Keratinocyte (primary cell): ENCODE results near the gene PPOX. TPM values are rescaled to one million over a fixed set of nuclear protein-coding genes. Genes with fewer than 3 reads are reported as not detected.

Experiments used
- DNase-seq: peaks from one replicate; pipeline ENCODE4 v3.0.0-alpha.2; 2011; ENCODE audit warnings: low read depth, missing footprints, low spot score
- FAIRE-seq: peaks from 2 replicates; lab custom pipeline; 2011; peaks lifted over from hg19 to GRCh38; lab: Jason Lieb, UNC
- H2AFZ ChIP-seq: 2 replicates; pipeline ENCODE4 v1.6.0; 2012; ENCODE audit warnings: low read length, control low read depth, inconsistent platforms; ENCODE audit not compliant: control insufficient read depth
- H3K27ac ChIP-seq: 2 replicates; pipeline ENCODE4 v1.5.1; 2011; ENCODE audit warnings: low read length; ENCODE audit not compliant: control insufficient read depth, insufficient read depth
- H3K27me3 ChIP-seq: 3 replicates; pipeline ENCODE4 v1.6.0; 2011; ENCODE audit warnings: low read length; ENCODE audit not compliant: control insufficient read depth, insufficient read depth; ENCODE audit errors: extremely low read depth
- H3K36me3 ChIP-seq, 2 experiments: 2 replicates in 1 of 2; 3 replicates in 1 of 2; pipeline ENCODE4 v1.5.1; 2011; ENCODE audit warnings: low read length in 2 of 2, mild to moderate bottlenecking in 1 of 2; ENCODE audit not compliant: control insufficient read depth in 2 of 2, insufficient read depth in 2 of 2; ENCODE audit errors: extremely low read depth in 1 of 2
- H3K4me1 ChIP-seq: 3 replicates; pipeline ENCODE4 v1.5.1; 2011; ENCODE audit warnings: low read length; ENCODE audit not compliant: control insufficient read depth, insufficient read depth; ENCODE audit errors: extremely low read depth
- H3K4me2 ChIP-seq: 3 replicates; pipeline ENCODE4 v1.6.0; 2011; ENCODE audit warnings: low read depth, low read length; ENCODE audit not compliant: control insufficient read depth, insufficient read depth; ENCODE audit errors: extremely low read depth
- H3K4me3 ChIP-seq, 3 experiments: fragments of 200-600 bp in 1 of 3; sonication (generic) in 1 of 3; 2 replicates in 2 of 3; 3 replicates in 1 of 3; pipeline ENCODE4 v1.5.1; 2011 to 2016; ENCODE audit warnings: low read length in 3 of 3, mild to moderate bottlenecking in 3 of 3, control low read depth in 2 of 3, inconsistent platforms in 1 of 3, low read depth in 1 of 3, mixed read lengths in 1 of 3, mixed run types in 1 of 3, moderate library complexity in 1 of 3; ENCODE audit not compliant: control insufficient read depth in 2 of 3, insufficient read depth in 2 of 3; ENCODE audit errors: extremely low read depth in 1 of 3
- H3K79me2 ChIP-seq: 2 replicates; pipeline ENCODE4 v1.6.0; 2012; ENCODE audit warnings: low read length; ENCODE audit not compliant: control insufficient read depth, insufficient read depth
- H3K9ac ChIP-seq: 3 replicates; pipeline ENCODE4 v1.6.0; 2011; ENCODE audit warnings: low read length; ENCODE audit not compliant: control insufficient read depth, insufficient read depth; ENCODE audit errors: extremely low read depth
- H3K9me1 ChIP-seq: 3 replicates; pipeline ENCODE4 v1.6.0; 2011; ENCODE audit warnings: low read length; ENCODE audit not compliant: control insufficient read depth, insufficient read depth; ENCODE audit errors: extremely low read depth
- H3K9me3 ChIP-seq: 2 replicates; pipeline ENCODE4 v1.5.1; 2012; ENCODE audit warnings: low read depth, low read length; ENCODE audit not compliant: control insufficient read depth
- H4K20me1 ChIP-seq: 3 replicates; pipeline ENCODE4 v1.6.0; 2011; ENCODE audit warnings: low read length; ENCODE audit not compliant: control insufficient read depth, insufficient read depth; ENCODE audit errors: extremely low read depth
- CTCF ChIP-seq, 3 experiments: IDR thresholded peaks in 1 of 3; conservative IDR thresholded peaks in 1 of 3; optimal IDR thresholded peaks in 1 of 3; 2 replicates in 2 of 3; 3 replicates in 1 of 3; pipeline versions ENCODE3 to v1.5.1; 2011; ENCODE audit warnings: low read length in 3 of 3, mild to moderate bottlenecking in 3 of 3, moderate library complexity in 2 of 3, control low read depth in 1 of 3, inconsistent platforms in 1 of 3; ENCODE audit not compliant: insufficient read depth in 2 of 3; ENCODE audit errors: extremely low read depth in 1 of 3
- EZH2 ChIP-seq: IDR thresholded peaks from one replicate; pipeline ENCODE4 v1.6.1; 2012; ENCODE audit warnings: inconsistent platforms, mild to moderate bottlenecking, low read length, moderate library complexity
- dilution Hi-C: fragments of 300-500 bp; cut with MboI; formaldehyde crosslinking; loops from one replicate; pipeline ENCODE4 v1.7.0; 2020; ENCODE audit warnings: low sequenced_read_pairs; ENCODE audit not compliant: extremely low pct_ligation_motif_present
- polyA plus RNA-seq, 5 experiments: library from polyadenylated mRNA; depleted of rRNA in 3 of 5; stranded (reverse) in 3 of 5; stranded (forward) in 1 of 5; unstranded in 1 of 5; fragments of >200 nt; gene quantifications; 1 replicate in 1 of 5; 2 replicates in 3 of 5; 3 replicates in 1 of 5; pipeline versions ENCODE4 v1.2.1 to v1.2.3, GENCODE V29; 2011 to 2012; ENCODE audit warnings: missing spikeins in 2 of 5, low read depth in 1 of 5, low replicate concordance in 1 of 5

Gene PPOX
- polyA plus RNA-seq, 1 donor (not counting 4 experiments of a cell fraction or from before 2014, with no cell fraction given): 17.1 TPM

- Histone ChIP-seq H3K27me3 (no peaks in the 10 kb centered on the region), H3K4me1 (peaks cover 26% of the 10 kb centered on the region), H3K27ac (no peak overlapping the region), H4K20me1 (no peaks in the 10 kb centered on the region), H3K9ac (no peak overlapping the region), H3K4me2 (no peak overlapping the region), H3K36me3 (peaks cover 0 to 5% of the 10 kb centered on the region in 2 experiments), H3K79me2 (peaks cover 16% of the 10 kb centered on the region), H3K9me3 (no peaks in the 10 kb centered on the region), H3K9me1 (no peaks in the 10 kb centered on the region), H2AFZ (no peak overlapping the region), H3K4me3 (no peak overlapping the region)
- dilution Hi-C loops: no loop called here
- no peak for DNase-seq
- TF ChIP-seq EZH2 (no peak), CTCF (optimal IDR thresholded peaks at IDR 0.05 in 1 of 3, IDR thresholded peaks at IDR 0.05 in 1 of 3, conservative IDR thresholded peaks at IDR 0.05 in 1 of 3; ENCODE audit: extremely low read depth in 1 of 3, insufficient read depth in 2 of 3, low read length in 3 of 3) (peak; percentile 19 to 42 (median 35))
- no peak for FAIRE-seq
Measured at GRCh38 chr1:161180639-161181038, 14.4 kb downstream of the PPOX start.

- TF ChIP-seq EZH2 (no peak), CTCF (optimal IDR thresholded peaks at IDR 0.05 in 1 of 3, IDR thresholded peaks at IDR 0.05 in 1 of 3, conservative IDR thresholded peaks at IDR 0.05 in 1 of 3; ENCODE audit: extremely low read depth in 1 of 3, insufficient read depth in 2 of 3, low read length in 3 of 3) (no peak)
- Histone ChIP-seq H3K4me2 (peak overlapping the region; percentile 73), H3K4me1 (peaks cover 18% of the 10 kb centered on the region), H3K9me1 (no peaks in the 10 kb centered on the region), H3K9ac (peak overlapping the region; percentile 9), H3K4me3 (peak overlapping the region in 1 of 3 experiments; percentile 20), H3K27me3 (no peaks in the 10 kb centered on the region), H3K36me3 (no peaks in the 10 kb centered on the region), H4K20me1 (no peaks in the 10 kb centered on the region), H2AFZ (peak overlapping the region; percentile 42), H3K79me2 (peaks cover under 1% of the 10 kb centered on the region), H3K9me3 (no peaks in the 10 kb centered on the region), H3K27ac (peak overlapping the region; percentile 82)
- DNase-seq: no peak
- dilution Hi-C loops: no loop called here
- FAIRE-seq: no peak
Measured at GRCh38 chr1:161182214-161182613, 16.0 kb downstream of the PPOX start.
